Calu3 (cell line): ENCODE data around the gene CLDN10. TPM values are rescaled to one million over a fixed set of nuclear protein-coding genes. Genes with fewer than 3 reads are reported as not detected.
"Not testable (repeated sequence)": the region's sequence is repeated elsewhere in the genome, so short reads cannot be mapped to it uniquely, and the experiment has no call there.

Source experiments
- BruUV-seq: library from RNA; stranded (reverse); fragments of 400-500 nt; replicated peaks from 2 replicates; lab custom pipeline; 2021; lab: Mats Ljungman, UMichigan
- CTCF ChIA-PET: fragments of 300-600 bp; sonication (Branson Sonifier 250); formaldehyde crosslinking; loops from one replicate; lab custom pipeline; 2022; ENCODE audit warnings: antibody characterized with exemption; lab: Charles Lee
- DNase-seq: peaks from one replicate; pipeline ENCODE4 v3.0.0; 2022
- H3K27ac Mint-ChIP-seq: one replicate; pipeline ENCODE4 v1.8.0; 2022; ENCODE audit warnings: mixed read lengths; ENCODE audit not compliant: unreplicated experiment
- H3K27me3 Mint-ChIP-seq: one replicate; pipeline ENCODE4 v1.8.0; 2022; ENCODE audit warnings: mixed read lengths; ENCODE audit not compliant: unreplicated experiment
- H3K36me3 Mint-ChIP-seq: one replicate; pipeline ENCODE4 v1.8.0; 2022; ENCODE audit warnings: mild to moderate bottlenecking, moderate library complexity, mixed read lengths; ENCODE audit not compliant: insufficient read depth, unreplicated experiment
- H3K4me1 Mint-ChIP-seq: one replicate; pipeline ENCODE4 v1.8.0; 2022; ENCODE audit warnings: mild to moderate bottlenecking, low read depth, mixed read lengths; ENCODE audit not compliant: unreplicated experiment
- H3K4me3 Mint-ChIP-seq: one replicate; pipeline ENCODE4 v1.8.0; 2022; ENCODE audit warnings: mild to moderate bottlenecking, low read depth, moderate library complexity, mixed read lengths; ENCODE audit not compliant: unreplicated experiment
- H3K9me3 Mint-ChIP-seq: one replicate; pipeline ENCODE4 v1.8.0; 2022; ENCODE audit warnings: low read depth, mixed read lengths; ENCODE audit not compliant: unreplicated experiment
- CTCF ChIP-seq: fragments of 200-600 bp; IDR thresholded peaks from one replicate; pipeline ENCODE4 v1.8.0; 2022; ENCODE audit warnings: antibody characterized with exemption; ENCODE audit not compliant: unreplicated experiment
- intact Hi-C: fragments of 100-400 bp; cut with micrococcal nuclease; formaldehyde crosslinking; loops from one replicate; pipeline ENCODE4 v1.10.0; 2022; ENCODE audit not compliant: unreplicated experiment
- total RNA-seq: library from RNA; stranded (reverse); gene quantifications from 2 replicates; pipeline ENCODE4 v1.2.3, GENCODE V29; 2022

The CLDN10 gene
- total RNA-seq, 1 experiment from 2014 or later: 55.0 TPM

- H3K4me3 Mint-ChIP-seq: no peak overlapping the region
- H3K4me1 Mint-ChIP-seq: no peaks in the 10 kb centered on the region
- H3K27me3 Mint-ChIP-seq: no peaks in the 10 kb centered on the region
- no peak for DNase-seq
- peaks cover 2% of the 10 kb centered on the region for H3K36me3 Mint-ChIP-seq
- CTCF ChIA-PET: no interaction called here
- no peak overlapping the region for H3K27ac Mint-ChIP-seq
- no peak for TF ChIP-seq CTCF
- no TSS peak for BruUV-seq
- intact Hi-C loops: no loop called here
- H3K9me3 Mint-ChIP-seq: no peaks in the 10 kb centered on the region
These were observed 6.6 kb downstream of the CLDN10 start for GRCh38 chr13:95559100-95559499.

- CTCF ChIA-PET: no interaction called here
- intact Hi-C loops: no loop called here
- Mint-ChIP-seq H3K27ac (no peak overlapping the region), H3K9me3 (no peaks in the 10 kb centered on the region), H3K4me1 (no peaks in the 10 kb centered on the region), H3K36me3 (no peaks in the 10 kb centered on the region), H3K4me3 (no peak overlapping the region), H3K27me3 (no peaks in the 10 kb centered on the region)
- TF ChIP-seq CTCF: no peak
- BruUV-seq: no TSS peak
- no peak for DNase-seq
These were observed 7.9 kb downstream of the CLDN10 start for GRCh38 chr13:95560387-95560786.

- DNase-seq: no peak
These were observed 11.6 kb downstream of the CLDN10 start for GRCh38 chr13:95564091-95564490.

GRCh38 chr13:95564733-95565291, 12.3 kb downstream of the CLDN10 start:
- Mint-ChIP-seq H3K27me3 (no peaks in the 10 kb centered on the region), H3K4me1 (no peaks in the 10 kb centered on the region), H3K27ac (peak overlapping the region; percentile 78), H3K4me3 (no peak overlapping the region), H3K36me3 (peaks cover 4% of the 10 kb centered on the region), H3K9me3 (no peaks in the 10 kb centered on the region)
- CTCF ChIA-PET: interaction anchor here (0.6 to 0.9 kb wide), 3 partner anchors 27 to 50 kb away, joined by 3 to 6 read pairs (median 6); no protein-coding TSS in a partner anchor
- BruUV-seq: no TSS peak
- no peak for TF ChIP-seq CTCF
- DNase-seq: no peak
- intact Hi-C loops: no loop called here

More at GRCh38 chr13:95564091-95564490, 11.6 kb downstream of the CLDN10 start:
- Mint-ChIP-seq H3K9me3 (no peaks in the 10 kb centered on the region), H3K4me3 (no peak overlapping the region), H3K36me3 (peaks cover 4% of the 10 kb centered on the region), H3K27me3 (no peaks in the 10 kb centered on the region), H3K4me1 (no peaks in the 10 kb centered on the region), H3K27ac (peak overlapping the region; percentile 78)
- intact Hi-C loops: no loop called here
- BruUV-seq: no TSS peak
- TF ChIP-seq CTCF: no peak
- CTCF ChIA-PET: interaction anchor here (0.7 kb wide), 1 partner anchor 27 kb away, joined by 3 read pairs; no protein-coding TSS in a partner anchor

GRCh38 chr13:95565758-95566157, 13.2 kb downstream of the CLDN10 start:
- H3K4me1 Mint-ChIP-seq, H3K36me3 Mint-ChIP-seq, CTCF ChIA-PET, intact Hi-C loops, H3K27ac Mint-ChIP-seq, BruUV-seq, DNase-seq, H3K9me3 Mint-ChIP-seq, H3K4me3 Mint-ChIP-seq, H3K27me3 Mint-ChIP-seq: not testable (repeated sequence)
